ENCODE measurements around the gene RAB1A. TPM values are rescaled to one million over a fixed set of nuclear protein-coding genes. Genes with fewer than 3 reads are reported as not detected.
A peak's percentile ranks its signal among the peaks of the same experiment; 100 is the strongest.

Gene RAB1A
- total and polyA plus RNA-seq, 9 of the 15 experiments (the other 6 are each of a cell fraction or from before 2014, with no cell fraction given), result 43.8 to 163 (median 67.7) TPM

GRCh38 chr2:65064728-65065552 is 65.0 kb downstream of the RAB1A start (continued):
- TF ChIP-seq RERE (CRISPR knock-in tag; IDR thresholded peaks at IDR 0.05; ENCODE audit: borderline replicate concordance), result no peak
- TF ChIP-seq SPI1 (IDR thresholded peaks at IDR 0.05; ENCODE audit: borderline replicate concordance, low read depth, low read length), result peak; percentile 62; the same call in 1 of the 2 replicates
- TF ChIP-seq ZNF717 (CRISPR knock-in tag; IDR thresholded peaks at IDR 0.05), result no peak
- TF ChIP-seq CEBPZ (IDR thresholded peaks at IDR 0.05; ENCODE audit: borderline replicate concordance, low read depth, low read length), result no peak
- peak in 1 of 2 experiments; percentile 25; a peak in 1 of 4 replicates for TF ChIP-seq ZNF318 (IDR thresholded peaks at IDR 0.05; ENCODE audit: borderline replicate concordance in 1 of 2, low read depth in 1 of 2)

Data from K562 (cell line).